ENCODE data around the gene IPPK.

DNA sequence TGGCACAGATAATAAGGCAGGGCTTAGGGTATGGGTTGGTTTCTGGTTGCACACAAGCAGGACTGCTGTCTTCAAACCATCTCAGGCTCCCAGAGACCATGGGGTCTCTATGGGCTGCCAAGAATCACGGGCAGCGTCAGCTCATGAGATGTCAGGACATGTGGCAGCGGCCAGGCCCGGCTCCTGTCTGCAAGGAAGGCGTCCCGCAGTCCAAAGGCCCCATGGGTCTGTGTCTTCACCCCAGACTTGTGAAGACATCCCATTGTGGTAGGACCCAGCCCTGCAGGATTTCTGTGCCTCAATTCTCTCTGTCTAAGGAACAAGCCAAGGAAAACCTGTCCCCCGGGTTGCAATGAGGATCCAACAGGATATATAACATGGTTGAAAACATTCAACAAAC lies 32.6 kb downstream of the IPPK start:
- TF ChIP-seq, protein P1, sequence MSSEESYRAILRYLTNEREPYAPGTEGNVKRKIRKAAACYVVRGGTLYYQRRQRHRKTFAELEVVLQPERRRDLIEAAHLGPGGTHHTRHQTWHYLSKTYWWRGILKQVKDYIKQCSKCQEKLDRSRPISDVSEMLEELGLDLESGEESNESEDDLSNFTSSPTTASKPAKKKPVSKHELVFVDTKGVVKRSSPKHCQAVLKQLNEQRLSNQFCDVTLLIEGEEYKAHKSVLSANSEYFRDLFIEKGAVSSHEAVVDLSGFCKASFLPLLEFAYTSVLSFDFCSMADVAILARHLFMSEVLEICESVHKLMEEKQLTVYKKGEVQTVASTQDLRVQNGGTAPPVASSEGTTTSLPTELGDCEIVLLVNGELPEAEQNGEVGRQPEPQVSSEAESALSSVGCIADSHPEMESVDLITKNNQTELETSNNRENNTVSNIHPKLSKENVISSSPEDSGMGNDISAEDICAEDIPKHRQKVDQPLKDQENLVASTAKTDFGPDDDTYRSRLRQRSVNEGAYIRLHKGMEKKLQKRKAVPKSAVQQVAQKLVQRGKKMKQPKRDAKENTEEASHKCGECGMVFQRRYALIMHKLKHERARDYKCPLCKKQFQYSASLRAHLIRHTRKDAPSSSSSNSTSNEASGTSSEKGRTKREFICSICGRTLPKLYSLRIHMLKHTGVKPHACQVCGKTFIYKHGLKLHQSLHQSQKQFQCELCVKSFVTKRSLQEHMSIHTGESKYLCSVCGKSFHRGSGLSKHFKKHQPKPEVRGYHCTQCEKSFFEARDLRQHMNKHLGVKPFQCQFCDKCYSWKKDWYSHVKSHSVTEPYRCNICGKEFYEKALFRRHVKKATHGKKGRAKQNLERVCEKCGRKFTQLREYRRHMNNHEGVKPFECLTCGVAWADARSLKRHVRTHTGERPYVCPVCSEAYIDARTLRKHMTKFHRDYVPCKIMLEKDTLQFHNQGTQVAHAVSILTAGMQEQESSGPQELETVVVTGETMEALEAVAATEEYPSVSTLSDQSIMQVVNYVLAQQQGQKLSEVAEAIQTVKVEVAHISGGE (tag by site-specific recombination; conservative IDR thresholded peaks at IDR 0.05; ENCODE audit: low read depth) = no peak
- TF ChIP-seq, protein P2, sequence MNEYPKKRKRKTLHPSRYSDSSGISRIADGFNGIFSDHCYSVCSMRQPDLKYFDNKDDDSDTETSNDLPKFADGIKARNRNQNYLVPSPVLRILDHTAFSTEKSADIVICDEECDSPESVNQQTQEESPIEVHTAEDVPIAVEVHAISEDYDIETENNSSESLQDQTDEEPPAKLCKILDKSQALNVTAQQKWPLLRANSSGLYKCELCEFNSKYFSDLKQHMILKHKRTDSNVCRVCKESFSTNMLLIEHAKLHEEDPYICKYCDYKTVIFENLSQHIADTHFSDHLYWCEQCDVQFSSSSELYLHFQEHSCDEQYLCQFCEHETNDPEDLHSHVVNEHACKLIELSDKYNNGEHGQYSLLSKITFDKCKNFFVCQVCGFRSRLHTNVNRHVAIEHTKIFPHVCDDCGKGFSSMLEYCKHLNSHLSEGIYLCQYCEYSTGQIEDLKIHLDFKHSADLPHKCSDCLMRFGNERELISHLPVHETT (tag by site-specific recombination; IDR thresholded peaks at IDR 0.05) = no peak
- no peak for TF ChIP-seq KLF10 (tag by site-specific recombination; IDR thresholded peaks at IDR 0.05)
- no peak for TF ChIP-seq ZNF391 (tag by site-specific recombination; IDR thresholded peaks at IDR 0.05; ENCODE audit: borderline replicate concordance, low read depth)
- TF ChIP-seq, protein P3, sequence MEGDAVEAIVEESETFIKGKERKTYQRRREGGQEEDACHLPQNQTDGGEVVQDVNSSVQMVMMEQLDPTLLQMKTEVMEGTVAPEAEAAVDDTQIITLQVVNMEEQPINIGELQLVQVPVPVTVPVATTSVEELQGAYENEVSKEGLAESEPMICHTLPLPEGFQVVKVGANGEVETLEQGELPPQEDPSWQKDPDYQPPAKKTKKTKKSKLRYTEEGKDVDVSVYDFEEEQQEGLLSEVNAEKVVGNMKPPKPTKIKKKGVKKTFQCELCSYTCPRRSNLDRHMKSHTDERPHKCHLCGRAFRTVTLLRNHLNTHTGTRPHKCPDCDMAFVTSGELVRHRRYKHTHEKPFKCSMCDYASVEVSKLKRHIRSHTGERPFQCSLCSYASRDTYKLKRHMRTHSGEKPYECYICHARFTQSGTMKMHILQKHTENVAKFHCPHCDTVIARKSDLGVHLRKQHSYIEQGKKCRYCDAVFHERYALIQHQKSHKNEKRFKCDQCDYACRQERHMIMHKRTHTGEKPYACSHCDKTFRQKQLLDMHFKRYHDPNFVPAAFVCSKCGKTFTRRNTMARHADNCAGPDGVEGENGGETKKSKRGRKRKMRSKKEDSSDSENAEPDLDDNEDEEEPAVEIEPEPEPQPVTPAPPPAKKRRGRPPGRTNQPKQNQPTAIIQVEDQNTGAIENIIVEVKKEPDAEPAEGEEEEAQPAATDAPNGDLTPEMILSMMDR (tag by site-specific recombination; IDR thresholded peaks at IDR 0.05) = no peak
- TF ChIP-seq BCL11A (tag by site-specific recombination; IDR thresholded peaks at IDR 0.05; ENCODE audit: low read depth) = no peak
- TF ChIP-seq, protein P4, sequence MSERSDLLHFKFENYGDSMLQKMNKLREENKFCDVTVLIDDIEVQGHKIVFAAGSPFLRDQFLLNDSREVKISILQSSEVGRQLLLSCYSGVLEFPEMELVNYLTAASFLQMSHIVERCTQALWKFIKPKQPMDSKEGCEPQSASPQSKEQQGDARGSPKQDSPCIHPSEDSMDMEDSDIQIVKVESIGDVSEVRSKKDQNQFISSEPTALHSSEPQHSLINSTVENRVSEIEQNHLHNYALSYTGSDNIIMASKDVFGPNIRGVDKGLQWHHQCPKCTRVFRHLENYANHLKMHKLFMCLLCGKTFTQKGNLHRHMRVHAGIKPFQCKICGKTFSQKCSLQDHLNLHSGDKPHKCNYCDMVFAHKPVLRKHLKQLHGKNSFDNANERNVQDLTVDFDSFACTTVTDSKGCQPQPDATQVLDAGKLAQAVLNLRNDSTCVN (tag by site-specific recombination; optimal IDR thresholded peaks at IDR 0.05) = no peak
- TF ChIP-seq, protein P5, sequence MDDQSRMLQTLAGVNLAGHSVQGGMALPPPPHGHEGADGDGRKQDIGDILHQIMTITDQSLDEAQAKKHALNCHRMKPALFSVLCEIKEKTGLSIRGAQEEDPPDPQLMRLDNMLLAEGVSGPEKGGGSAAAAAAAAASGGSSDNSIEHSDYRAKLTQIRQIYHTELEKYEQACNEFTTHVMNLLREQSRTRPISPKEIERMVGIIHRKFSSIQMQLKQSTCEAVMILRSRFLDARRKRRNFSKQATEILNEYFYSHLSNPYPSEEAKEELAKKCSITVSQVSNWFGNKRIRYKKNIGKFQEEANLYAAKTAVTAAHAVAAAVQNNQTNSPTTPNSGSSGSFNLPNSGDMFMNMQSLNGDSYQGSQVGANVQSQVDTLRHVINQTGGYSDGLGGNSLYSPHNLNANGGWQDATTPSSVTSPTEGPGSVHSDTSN (CRISPR knock-in tag; IDR thresholded peaks at IDR 0.05) = no peak
- TF ChIP-seq ZNF174 (tag by site-specific recombination; IDR thresholded peaks at IDR 0.05) = no peak

Data from HEK293 (cell line).